Upper lobe of right lung (tissue), 1 donor: ENCODE measurements around the gene SGCB. TPM values are rescaled to one million over a fixed set of nuclear protein-coding genes. Genes with fewer than 3 reads are reported as not detected.
"Not testable (repeated sequence)": the region's sequence is repeated elsewhere in the genome, so short reads cannot be mapped to it uniquely, and the experiment has no call there.

ENCODE experiments used
- ATAC-seq: fragments of 200-7000 bp; cut with Tn5 transposase; one replicate; pipeline ENCODE4 v1.9.1; 2020; ENCODE audit warnings: mild to moderate bottlenecking, moderate library complexity
- DNase-seq: peaks from one replicate; pipeline ENCODE4 v3.0.0-alpha.2; 2020
- H3K27ac ChIP-seq: fragments of 200-600 bp; one replicate; pipeline ENCODE4 v1.8.0; 2022
- H3K27me3 ChIP-seq: fragments of 200-600 bp; one replicate; pipeline ENCODE4 v1.8.0; 2022; ENCODE audit warnings: mild to moderate bottlenecking
- H3K36me3 ChIP-seq: fragments of 200-600 bp; one replicate; pipeline ENCODE4 v1.8.0; 2022
- H3K4me1 ChIP-seq: fragments of 200-600 bp; one replicate; pipeline ENCODE4 v1.8.0; 2022
- H3K4me3 ChIP-seq: fragments of 200-600 bp; one replicate; pipeline ENCODE4 v1.8.0; 2022; ENCODE audit warnings: mild to moderate bottlenecking
- H3K9me3 ChIP-seq: fragments of 200-600 bp; one replicate; pipeline ENCODE4 v1.8.0; 2022
- CTCF ChIP-seq: fragments of 200-600 bp; IDR thresholded peaks from one replicate; pipeline ENCODE4 v1.8.0; 2022; ENCODE audit warnings: antibody characterized with exemption
- intact Hi-C: fragments of 100-400 bp; cut with DNase I; formaldehyde crosslinking; loops from one replicate; pipeline ENCODE4 v1.11.0; 2022
- long read RNA-seq: library from polyadenylated mRNA; unstranded; transcript quantifications from one replicate; pipeline ENCODE4 v2.0.0, GENCODE V29; 2021
- total RNA-seq: library from RNA; stranded (reverse); fragmentation: NEBNext Ultra II Directional; extraction: Animal tissue kit (Norgen Biotek cat#: 25700); gene quantifications from one replicate; pipeline ENCODE4 v1.2.1, GENCODE V29; 2021
- donor health status: DM: no; HTN: yes; CAD: no; lungs with severe emphysema.

The SGCB gene, protein sequence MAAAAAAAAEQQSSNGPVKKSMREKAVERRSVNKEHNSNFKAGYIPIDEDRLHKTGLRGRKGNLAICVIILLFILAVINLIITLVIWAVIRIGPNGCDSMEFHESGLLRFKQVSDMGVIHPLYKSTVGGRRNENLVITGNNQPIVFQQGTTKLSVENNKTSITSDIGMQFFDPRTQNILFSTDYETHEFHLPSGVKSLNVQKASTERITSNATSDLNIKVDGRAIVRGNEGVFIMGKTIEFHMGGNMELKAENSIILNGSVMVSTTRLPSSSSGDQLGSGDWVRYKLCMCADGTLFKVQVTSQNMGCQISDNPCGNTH
- 37.1 TPM for total RNA-seq
- long read RNA-seq, full-length matches to known transcripts, result 126 of 153 reads
- long read RNA-seq, partial matches to known transcripts, result 7 of 153 reads
- long read RNA-seq, other reads (novel, unspliced or antisense), result 20 of 153 reads

DNA sequence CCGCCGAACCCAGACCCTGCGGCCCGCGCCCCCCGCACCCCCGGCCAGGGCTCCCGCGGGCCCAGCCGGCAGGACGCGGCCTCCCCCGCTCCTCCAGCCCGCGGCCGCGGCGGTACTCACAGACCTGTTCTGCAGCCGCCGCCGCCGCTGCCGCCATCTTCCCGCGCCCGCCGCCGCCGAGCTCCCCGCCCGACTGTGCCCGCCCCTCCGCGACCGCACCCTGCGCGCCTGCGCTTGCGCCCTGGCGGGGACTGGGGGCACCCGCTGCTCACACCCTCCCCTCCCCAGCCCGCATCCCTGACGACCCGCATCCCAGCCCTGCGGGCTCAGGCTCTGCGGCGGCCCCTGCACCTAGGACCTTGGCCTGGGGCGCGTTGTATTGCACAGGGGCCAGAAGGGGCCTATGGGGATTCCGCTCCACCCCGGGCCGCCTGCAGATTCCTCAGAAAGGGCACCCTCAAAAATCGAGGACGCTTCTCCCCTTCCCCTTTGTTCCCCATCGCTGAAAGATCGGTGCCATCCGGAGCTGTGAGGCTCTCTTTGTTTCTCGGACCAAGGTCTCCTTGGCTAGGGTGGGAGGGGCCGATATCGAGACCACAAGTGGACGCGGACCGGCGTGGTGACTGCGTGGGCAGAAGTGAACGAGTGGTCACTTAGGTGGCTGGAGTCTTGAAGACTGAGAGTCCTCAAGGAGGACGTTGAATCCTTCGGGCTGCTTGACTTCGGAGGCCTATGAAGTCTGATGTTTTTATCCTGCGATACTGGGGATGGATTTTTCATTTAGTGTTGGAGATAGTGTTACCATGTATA is at the start of gene SGCB:
TSS of gene SGCB (minus strand) at position 197 of the 810 bp plus-strand sequence. CDS start at position 157, 40 bp downstream.
- H3K4me1 ChIP-seq, result peaks cover 14% of the 10 kb centered on the region
- ATAC-seq (peak; percentile 95), DNase-seq (peak; percentile 86)
- H3K27me3 ChIP-seq, result no peaks in the 10 kb centered on the region
- peak within 1 kb of the TSS; percentile 79 for H3K4me3 ChIP-seq
- intact Hi-C loops, result no loop called here
- TF ChIP-seq CTCF, result no peak
- H3K27ac ChIP-seq, result peak within 1 kb of the TSS; percentile 65
- H3K9me3 ChIP-seq, result no peaks in the 10 kb centered on the region
- H3K36me3 ChIP-seq, result no peaks in the 10 kb centered on the region

DNA sequence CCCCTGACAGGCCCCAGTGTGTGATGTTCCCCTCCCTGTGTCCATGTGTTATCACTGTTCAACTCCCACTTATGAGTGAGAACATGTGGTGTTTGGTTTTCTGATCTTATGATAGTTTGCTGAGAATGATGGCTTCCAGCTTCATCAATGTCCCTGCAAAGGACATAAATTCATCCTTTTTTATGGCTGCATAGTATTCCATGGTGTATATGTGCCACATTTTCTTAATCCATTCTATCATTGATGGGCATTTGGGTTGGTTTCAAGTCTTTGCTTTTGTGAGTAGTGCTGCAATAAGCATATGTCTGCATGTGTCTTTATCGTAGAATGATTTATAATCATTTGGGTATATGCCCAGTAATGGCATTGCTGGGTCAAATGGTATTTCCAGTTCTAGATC is 48.3 kb upstream of the SGCB start:
- H3K27me3 ChIP-seq, ATAC-seq, H3K4me1 ChIP-seq, H3K4me3 ChIP-seq, H3K36me3 ChIP-seq, H3K27ac ChIP-seq, intact Hi-C loops, H3K9me3 ChIP-seq, DNase-seq: not testable (repeated sequence)

GRCh38 chr4:52081216-52081615 is 43.1 kb upstream of the SGCB start:
- Histone ChIP-seq H3K27me3 (no peaks in the 10 kb centered on the region), H3K4me1 (no peaks in the 10 kb centered on the region), H3K9me3 (no peaks in the 10 kb centered on the region), H3K27ac (no peak overlapping the region), H3K4me3 (no peak overlapping the region), H3K36me3 (no peaks in the 10 kb centered on the region)
- intact Hi-C loops, result no loop called here
- no peak for TF ChIP-seq CTCF
- ATAC-seq (no peak), DNase-seq (no peak)

DNA sequence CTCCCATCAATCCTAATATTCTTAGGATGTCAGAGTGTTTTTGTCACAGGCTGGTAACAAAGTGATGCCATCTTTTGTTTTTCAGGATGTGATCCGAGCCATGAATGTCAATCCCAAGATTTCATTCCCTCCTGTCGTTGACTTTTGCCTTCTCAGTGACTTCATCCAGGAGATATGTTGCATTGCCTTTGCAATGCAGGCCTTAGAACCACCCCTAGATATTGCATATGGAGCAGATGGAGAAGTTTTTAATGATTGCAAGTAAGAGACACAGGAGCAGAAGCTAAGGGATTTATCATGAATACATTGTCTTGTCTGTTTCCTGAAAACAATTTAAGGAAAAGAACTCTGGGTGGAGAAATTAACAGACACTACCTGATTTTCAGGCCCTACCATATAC is 41.6 kb upstream of the SGCB start:
- Histone ChIP-seq H3K27ac (no peak overlapping the region), H3K36me3 (no peaks in the 10 kb centered on the region), H3K4me1 (no peaks in the 10 kb centered on the region), H3K27me3 (no peaks in the 10 kb centered on the region), H3K9me3 (no peaks in the 10 kb centered on the region), H3K4me3 (no peak overlapping the region)
- DNase-seq (no peak), ATAC-seq (no peak)
- no peak for TF ChIP-seq CTCF
- intact Hi-C loops, result no loop called here

DNA sequence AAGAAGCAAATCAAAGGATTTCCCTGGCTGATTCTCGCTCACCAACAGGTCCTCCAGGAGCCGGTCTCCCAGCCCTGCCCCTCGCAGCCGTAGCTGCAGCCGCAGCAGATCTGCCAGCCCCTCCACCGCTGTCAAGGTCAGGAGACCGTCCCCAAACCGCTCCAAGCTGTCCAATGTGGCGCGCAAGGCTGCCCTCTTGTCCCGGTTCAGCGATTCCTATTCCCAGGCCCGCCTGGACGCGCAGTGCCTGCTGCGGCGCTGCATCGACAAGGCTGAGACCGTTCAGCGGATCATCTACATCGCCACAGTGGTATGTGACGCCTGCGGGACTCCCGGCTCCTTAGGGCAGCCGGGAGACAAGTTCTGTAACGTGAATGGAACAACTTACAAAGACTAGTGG is 38.6 kb upstream of the SGCB start:
- ATAC-seq, result peak; percentile 39
- no peak overlapping the region for H3K4me3 ChIP-seq
- H3K27ac ChIP-seq, result no peak overlapping the region
- H3K27me3 ChIP-seq, result peaks cover 5% of the 10 kb centered on the region
- DNase-seq, result no peak
- TF ChIP-seq CTCF, result no peak
- H3K9me3 ChIP-seq, result no peaks in the 10 kb centered on the region
- H3K4me1 ChIP-seq, result no peaks in the 10 kb centered on the region
- intact Hi-C loops, result no loop called here
- no peaks in the 10 kb centered on the region for H3K36me3 ChIP-seq
